T47D (cell line): ENCODE measurements around the gene SLC25A19.
"Not testable (repeated sequence)": the region's sequence is repeated elsewhere in the genome, so short reads cannot be mapped to it uniquely, and the experiment has no call there.

Experiments
- DNase-seq, 2 experiments: peaks; one replicate each; pipeline versions ENCODE4 v3.0.0 to v3.0.0-alpha.2; 2011 to 2012; ENCODE audit warnings: low read depth in 1 of 2, low spot score in 1 of 2
- JUND ChIP-seq: IDR thresholded peaks from 2 replicates; pipeline ENCODE4 v1.6.1; 2012; ENCODE audit warnings: low read depth
- in situ Hi-C: cut with HindIII; loops from 2 replicates; pipeline ENCODE4 v1.10.0; 2016; ENCODE audit warnings: low sequenced_read_pairs, low pct_unique_long_range_greater_than_20kb

SLC25A19 gene

GRCh38 chr17:75270218-75270965, 18.8 kb downstream of the SLC25A19 start:
- in situ Hi-C loops, result no loop called here
- no peak for TF ChIP-seq JUND
- peak; percentile 83 to 89 for DNase-seq

- in situ Hi-C loops, result no loop called here
- no peak for DNase-seq
- TF ChIP-seq JUND, result no peak
Observed at GRCh38 chr17:75269844-75270217, 19.4 kb downstream of the SLC25A19 start.

DNA sequence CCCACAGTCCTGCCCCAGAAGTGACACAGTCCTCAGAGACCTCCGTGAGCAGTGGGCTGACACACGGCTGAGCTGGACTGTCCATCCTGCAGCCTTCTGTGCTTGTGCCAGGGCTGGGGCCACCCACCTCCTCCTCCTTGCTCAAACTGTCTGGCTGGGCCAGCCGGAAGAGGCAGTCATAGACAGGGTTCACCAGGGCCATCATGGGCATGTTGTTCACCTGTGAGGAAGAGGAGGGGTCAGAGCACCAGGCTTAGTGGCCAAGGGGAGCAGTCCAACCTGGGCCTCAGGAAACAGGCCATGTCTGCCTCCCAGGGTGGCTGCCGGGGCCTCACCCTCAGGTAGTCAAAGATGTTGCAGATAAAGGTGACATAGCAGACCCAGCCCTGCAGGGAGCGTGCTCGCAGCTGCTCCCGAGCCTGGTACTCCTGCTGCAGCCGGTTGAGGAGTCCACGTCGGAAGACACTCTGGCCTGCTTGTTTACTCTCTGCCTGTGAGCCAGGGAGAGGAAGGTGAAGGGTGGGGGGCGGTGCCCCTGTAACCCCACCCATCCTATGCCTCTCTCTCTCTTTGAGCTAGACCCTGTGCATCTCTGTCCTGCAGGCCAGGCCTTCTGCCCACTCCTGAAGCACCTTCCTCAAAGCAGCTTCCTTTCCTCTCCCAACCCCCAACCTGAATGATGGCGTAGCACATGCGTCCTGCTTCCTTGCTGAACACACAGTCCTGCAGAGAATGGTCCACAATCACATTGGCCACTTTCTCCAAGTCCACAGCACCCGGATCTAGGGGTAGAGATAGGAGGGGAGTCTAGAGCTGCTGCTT, 21.6 kb downstream of the SLC25A19 start:
- TF ChIP-seq JUND, result no peak
- in situ Hi-C loops, result no loop called here
- DNase-seq, result peak in 1 of 2 experiments; percentile 71

- in situ Hi-C loops, result no loop called here
Observed at GRCh38 chr17:75267153-75267410, 22.2 kb downstream of the SLC25A19 start.

DNA sequence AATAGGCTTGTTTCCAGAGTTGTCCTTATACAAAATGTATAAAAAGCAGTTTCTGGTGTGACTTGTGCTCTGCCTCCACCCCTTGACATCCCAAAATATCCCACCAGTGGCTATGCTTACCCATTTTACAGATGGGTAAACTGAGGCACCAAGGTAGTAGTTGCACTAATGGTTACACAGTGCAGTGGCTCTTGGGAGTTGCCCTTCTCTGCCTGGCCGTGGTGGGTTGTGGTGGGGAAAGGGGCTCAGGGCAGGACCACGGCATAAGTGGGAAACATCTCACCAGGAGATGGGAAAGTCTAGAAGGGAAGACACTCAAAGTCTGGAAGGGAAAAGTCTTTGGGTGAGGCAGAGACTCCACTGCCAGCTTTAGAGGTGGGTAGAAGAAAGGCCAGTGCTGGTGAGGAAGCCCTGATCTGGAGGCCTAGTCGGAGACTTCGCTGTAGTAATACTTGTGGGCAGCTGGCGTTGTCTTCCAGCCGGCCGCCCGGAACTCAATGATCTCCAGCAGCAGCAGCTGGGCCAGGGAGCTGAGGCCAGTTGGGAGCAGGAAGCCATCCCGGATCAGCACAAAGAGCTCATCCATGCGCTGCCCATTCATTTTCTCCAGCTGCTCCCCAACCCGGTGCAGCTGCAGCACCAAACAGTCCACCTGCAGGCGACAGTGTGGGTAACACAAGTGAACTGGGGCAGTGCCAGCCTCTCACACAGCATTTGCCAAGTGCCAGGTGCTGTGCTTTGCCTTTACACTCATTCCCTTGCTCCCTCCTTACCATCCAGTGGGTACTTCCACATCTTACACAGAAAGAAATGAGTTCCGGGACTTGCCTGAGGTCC, 22.7 kb downstream of the SLC25A19 start:
- in situ Hi-C loops, result no loop called here
- no peak for TF ChIP-seq JUND
- no peak for DNase-seq

More at GRCh38 chr17:75267153-75267410, 22.2 kb downstream of the SLC25A19 start:
- no peak for TF ChIP-seq JUND
- DNase-seq, result no peak

GRCh38 chr17:75265614-75266315, 23.5 kb downstream of the SLC25A19 start:
- in situ Hi-C loops, result no loop called here

DNA sequence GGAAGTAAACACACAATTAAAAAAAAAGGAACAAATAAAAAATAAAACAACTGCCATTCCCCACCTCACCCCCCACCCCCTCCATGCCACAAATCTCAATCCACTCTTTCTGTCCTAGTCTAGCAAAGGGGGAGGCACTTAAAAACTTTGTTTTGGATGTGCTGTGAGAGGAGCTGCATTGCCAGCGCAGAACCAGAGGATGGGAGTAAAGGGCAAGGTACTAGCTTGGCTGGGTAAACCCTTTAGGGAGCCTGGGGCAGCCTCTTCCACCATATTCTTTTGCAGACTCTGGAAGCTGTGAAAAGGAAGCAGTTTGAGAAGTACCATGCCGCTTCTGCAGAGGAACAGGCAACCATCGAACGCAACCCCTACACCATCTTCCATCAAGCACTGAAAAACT, 26.2 kb downstream of the SLC25A19 start:
- no peak for DNase-seq
- in situ Hi-C loops, result no loop called here
- TF ChIP-seq JUND, result no peak

More at GRCh38 chr17:75265614-75266315, 23.5 kb downstream of the SLC25A19 start:
- no peak for DNase-seq
- TF ChIP-seq JUND, result no peak

GRCh38 chr17:75262112-75262606, 27.1 kb downstream of the SLC25A19 start:
- DNase-seq, result no peak
- in situ Hi-C loops, result no loop called here
- TF ChIP-seq JUND, result no peak

GRCh38 chr17:75261336-75262111, 27.7 kb downstream of the SLC25A19 start, which contains the start of the genes GGA3 and MRPS7:
Gene GGA3 (minus strand): TSS chr17:75261606. CDS start chr17:75261587, 19 bp downstream.
Gene MRPS7 (plus strand): TSS chr17:75261879. CDS start chr17:75261901, 22 bp downstream.
- DNase-seq, result peak; percentile 97 to 98
- in situ Hi-C loops, result no loop called here
- TF ChIP-seq JUND, result no peak

- DNase-seq, result no peak
- TF ChIP-seq JUND, result no peak
- in situ Hi-C loops, result no loop called here
Observed at GRCh38 chr17:75260641-75261335, 28.4 kb downstream of the SLC25A19 start.

DNA sequence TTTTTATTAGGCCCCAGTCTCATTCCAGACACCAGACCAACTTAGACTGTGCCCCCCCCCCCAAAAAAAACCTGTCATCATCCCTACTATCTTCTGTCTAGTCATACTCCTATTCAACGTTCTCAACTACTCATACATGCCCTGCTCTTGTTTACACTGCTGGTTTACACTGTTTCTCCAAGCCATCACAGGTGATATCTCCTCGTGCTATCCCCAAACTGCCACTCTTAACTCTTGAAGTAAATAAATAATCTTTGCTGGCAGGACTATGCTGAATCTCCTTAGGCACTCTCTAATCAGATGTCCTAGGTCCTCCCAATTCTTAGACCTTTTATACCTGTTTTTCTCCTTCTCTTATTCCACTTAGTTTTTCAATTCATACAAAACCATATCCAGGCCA, 32.0 kb downstream of the SLC25A19 start:
- DNase-seq, in situ Hi-C loops: not testable (repeated sequence)

- in situ Hi-C loops, DNase-seq: not testable (repeated sequence)
Observed at GRCh38 chr17:75255954-75256698, 33.1 kb downstream of the SLC25A19 start.
